NB4 (cell line): Measurements from ENCODE around the gene PPIA.

Experiments
- CTCF ChIP-seq: IDR thresholded peaks from one replicate; pipeline ENCODE4 v1.5.1; 2012; ENCODE audit warnings: low read depth, low read length
- MAX ChIP-seq: IDR thresholded peaks from 2 replicates; pipeline ENCODE4 v1.6.1; 2011; ENCODE audit warnings: low read depth, low read length
- MYC ChIP-seq: IDR thresholded peaks from 2 replicates; pipeline ENCODE4 v1.6.1; 2011; ENCODE audit warnings: low read depth, low read length
- POLR2A ChIP-seq: IDR thresholded peaks from 2 replicates; pipeline ENCODE4 v1.6.1; 2011; ENCODE audit warnings: mild to moderate bottlenecking; ENCODE audit not compliant: insufficient read length; ENCODE audit errors: extremely low read depth

- TF ChIP-seq CTCF = no peak
- TF ChIP-seq POLR2A = no peak
- TF ChIP-seq MAX = no peak
- TF ChIP-seq MYC = no peak
These were observed 26.8 kb downstream of the PPIA start for GRCh38 chr7:44823255-44823781.
